Esophagus squamous epithelium (tissue), 4 donors: ENCODE data around the gene GTF3A.

ENCODE experiments used
- POLR2A ChIP-seq, 4 donors: fragments of 450-650 bp; IDR thresholded peaks; one replicate each; pipeline ENCODE4 v1.6.1; 2017; ENCODE audit warnings: antibody characterized with exemption in 4 of 4, mild to moderate bottlenecking in 4 of 4, moderate library complexity in 3 of 4
- TF ChIP-seq, protein P1 (sequence below), 6 experiments: fragments of 450-650 bp in 4 of 6; fragments of 200-600 bp in 2 of 6; sonication (generic) in 2 of 6; IDR thresholded peaks; one replicate each; pipeline ENCODE4 v1.5.1; 2016 to 2019; ENCODE audit warnings: antibody characterized with exemption in 6 of 6, mild to moderate bottlenecking in 4 of 6, moderate library complexity in 4 of 6

- TF ChIP-seq, protein P1, sequence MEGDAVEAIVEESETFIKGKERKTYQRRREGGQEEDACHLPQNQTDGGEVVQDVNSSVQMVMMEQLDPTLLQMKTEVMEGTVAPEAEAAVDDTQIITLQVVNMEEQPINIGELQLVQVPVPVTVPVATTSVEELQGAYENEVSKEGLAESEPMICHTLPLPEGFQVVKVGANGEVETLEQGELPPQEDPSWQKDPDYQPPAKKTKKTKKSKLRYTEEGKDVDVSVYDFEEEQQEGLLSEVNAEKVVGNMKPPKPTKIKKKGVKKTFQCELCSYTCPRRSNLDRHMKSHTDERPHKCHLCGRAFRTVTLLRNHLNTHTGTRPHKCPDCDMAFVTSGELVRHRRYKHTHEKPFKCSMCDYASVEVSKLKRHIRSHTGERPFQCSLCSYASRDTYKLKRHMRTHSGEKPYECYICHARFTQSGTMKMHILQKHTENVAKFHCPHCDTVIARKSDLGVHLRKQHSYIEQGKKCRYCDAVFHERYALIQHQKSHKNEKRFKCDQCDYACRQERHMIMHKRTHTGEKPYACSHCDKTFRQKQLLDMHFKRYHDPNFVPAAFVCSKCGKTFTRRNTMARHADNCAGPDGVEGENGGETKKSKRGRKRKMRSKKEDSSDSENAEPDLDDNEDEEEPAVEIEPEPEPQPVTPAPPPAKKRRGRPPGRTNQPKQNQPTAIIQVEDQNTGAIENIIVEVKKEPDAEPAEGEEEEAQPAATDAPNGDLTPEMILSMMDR (IDR thresholded peaks at IDR 0.05) = no peak
- TF ChIP-seq POLR2A (IDR thresholded peaks at IDR 0.05) = no peak
Observed at GRCh38 chr13:27427641-27428040, 3.2 kb downstream of the GTF3A start.
